GM12872 (cell line): ENCODE results near the gene LAMA5.

ENCODE experiments used
- TF ChIP-seq, protein P1 (sequence below): IDR thresholded peaks from 3 replicates; pipeline ENCODE4 v1.5.1; 2011; ENCODE audit warnings: low read depth, mild to moderate bottlenecking, low read length, moderate library complexity; ENCODE audit not compliant: insufficient read depth

Gene LAMA5

DNA sequence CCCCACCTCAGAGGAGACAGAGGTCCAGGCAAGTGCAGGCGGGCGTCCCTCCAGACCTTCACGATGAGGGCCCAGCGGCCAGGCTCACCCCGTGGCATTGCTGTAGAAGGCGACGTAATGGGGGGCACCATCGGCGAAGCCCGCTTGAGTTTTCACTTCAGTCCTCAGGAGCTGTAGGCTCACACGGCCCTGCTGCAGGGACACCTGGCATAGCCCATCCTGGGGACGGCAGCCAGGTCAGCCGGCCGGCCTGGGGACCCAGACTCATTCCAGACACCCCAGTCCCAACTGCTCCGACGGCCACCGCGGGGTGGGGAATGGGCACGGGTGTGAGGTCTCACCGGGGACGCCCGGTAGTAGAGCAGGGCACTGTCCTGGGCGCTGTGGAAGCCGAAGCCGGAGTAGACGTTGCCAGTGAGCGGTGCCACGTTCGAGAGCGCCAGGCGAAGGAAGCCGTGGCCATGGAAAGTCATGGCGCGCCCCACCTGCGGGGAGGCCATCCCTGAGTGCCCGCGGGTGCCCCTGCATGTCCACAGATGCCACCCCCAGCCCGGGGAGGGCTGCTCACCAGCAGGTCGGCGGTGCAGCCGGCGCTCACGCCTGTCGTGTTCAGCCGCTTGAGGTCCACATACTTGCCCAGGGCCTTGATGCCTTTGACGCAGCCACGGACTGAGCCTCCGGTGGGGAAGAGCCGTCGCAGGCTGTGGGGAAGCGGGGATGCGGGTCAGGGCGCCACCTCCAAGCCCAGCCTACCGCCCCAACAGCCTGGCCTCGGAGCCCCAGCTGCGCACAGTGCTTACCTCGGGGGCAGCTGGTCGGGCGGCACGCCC is 55.1 kb downstream of the LAMA5 start:
- TF ChIP-seq, protein P1, sequence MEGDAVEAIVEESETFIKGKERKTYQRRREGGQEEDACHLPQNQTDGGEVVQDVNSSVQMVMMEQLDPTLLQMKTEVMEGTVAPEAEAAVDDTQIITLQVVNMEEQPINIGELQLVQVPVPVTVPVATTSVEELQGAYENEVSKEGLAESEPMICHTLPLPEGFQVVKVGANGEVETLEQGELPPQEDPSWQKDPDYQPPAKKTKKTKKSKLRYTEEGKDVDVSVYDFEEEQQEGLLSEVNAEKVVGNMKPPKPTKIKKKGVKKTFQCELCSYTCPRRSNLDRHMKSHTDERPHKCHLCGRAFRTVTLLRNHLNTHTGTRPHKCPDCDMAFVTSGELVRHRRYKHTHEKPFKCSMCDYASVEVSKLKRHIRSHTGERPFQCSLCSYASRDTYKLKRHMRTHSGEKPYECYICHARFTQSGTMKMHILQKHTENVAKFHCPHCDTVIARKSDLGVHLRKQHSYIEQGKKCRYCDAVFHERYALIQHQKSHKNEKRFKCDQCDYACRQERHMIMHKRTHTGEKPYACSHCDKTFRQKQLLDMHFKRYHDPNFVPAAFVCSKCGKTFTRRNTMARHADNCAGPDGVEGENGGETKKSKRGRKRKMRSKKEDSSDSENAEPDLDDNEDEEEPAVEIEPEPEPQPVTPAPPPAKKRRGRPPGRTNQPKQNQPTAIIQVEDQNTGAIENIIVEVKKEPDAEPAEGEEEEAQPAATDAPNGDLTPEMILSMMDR, result no peak

DNA sequence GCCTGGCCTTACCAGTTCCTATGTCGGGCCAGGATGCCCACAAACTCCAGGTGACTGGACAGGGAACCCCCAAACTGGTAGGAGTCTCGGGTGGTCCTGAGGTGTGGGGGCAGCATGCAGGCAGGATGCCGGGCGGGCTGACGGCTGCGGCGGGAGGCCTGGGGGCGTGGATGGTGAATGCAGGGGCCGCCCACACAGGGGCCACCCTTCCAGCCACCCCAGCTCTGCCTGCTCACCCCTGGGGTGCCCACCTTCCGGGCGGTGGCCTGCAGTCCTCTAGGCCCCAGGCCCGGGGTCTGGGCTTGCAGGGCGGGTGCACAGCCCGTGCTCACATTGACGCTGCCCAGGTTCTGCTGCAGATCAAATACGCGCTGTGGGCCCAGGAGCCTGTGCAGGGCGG is 56.0 kb downstream of the LAMA5 start:
- TF ChIP-seq, protein P1, result no peak

DNA sequence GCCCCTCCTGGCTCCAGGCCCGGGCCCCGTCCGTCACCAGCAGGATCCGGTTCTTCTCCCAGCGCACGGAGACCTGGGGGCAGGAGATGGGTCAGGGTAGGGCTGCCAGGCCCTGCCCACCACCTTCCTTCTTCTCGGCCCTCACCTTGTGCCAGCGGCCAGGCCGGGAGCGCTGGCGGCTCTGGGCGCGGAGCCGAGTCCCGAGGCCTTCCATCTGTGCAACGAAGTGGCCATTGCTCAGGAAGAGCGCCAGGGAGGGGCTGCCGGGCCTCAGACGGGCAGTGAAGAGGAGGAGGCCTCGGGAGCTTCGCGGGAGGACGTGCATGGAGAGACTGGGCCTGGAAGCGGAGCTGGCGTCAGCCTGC is 56.4 kb downstream of the LAMA5 start:
- TF ChIP-seq, protein P1, result no peak

DNA sequence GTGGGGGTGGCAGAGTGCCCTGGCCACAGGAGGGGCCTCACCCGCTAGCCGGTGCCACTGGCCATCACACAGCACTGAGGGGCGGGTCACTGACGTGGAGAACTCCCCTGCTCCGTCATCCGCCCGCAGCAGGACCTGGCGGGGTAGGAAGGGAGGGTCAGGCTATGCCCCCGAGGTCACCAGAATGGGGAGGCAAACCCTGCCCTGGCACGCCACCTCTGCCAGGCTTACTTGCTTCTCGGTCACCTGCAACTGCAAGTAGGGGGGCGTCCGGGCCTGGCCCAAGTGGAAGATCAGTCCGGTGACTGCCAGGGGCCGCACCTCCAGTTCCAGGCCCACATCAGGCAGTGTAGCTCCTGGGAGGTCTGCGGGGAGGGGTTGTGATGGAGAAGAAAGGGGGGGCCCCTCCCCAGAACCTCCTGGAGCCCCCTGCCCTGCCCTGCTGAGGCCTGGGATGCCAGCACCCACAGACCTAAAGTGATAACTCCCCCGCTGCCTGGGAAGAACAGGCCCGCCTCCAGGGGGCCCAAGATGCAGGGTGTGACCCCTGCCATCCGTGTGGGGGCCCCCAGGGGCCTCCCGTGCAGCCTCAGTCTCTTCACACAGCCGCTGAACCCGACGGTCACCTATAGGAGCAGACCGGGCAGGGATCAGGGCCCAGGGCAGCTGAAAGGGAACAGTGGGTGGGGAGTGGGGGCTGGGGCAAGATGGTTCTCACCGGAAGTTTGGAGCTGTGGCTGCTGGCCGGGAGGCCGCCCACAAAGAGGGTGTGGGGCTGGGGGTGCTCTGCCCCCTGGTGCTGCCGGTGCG is 57.0 kb downstream of the LAMA5 start:
- TF ChIP-seq, protein P1, result no peak

DNA sequence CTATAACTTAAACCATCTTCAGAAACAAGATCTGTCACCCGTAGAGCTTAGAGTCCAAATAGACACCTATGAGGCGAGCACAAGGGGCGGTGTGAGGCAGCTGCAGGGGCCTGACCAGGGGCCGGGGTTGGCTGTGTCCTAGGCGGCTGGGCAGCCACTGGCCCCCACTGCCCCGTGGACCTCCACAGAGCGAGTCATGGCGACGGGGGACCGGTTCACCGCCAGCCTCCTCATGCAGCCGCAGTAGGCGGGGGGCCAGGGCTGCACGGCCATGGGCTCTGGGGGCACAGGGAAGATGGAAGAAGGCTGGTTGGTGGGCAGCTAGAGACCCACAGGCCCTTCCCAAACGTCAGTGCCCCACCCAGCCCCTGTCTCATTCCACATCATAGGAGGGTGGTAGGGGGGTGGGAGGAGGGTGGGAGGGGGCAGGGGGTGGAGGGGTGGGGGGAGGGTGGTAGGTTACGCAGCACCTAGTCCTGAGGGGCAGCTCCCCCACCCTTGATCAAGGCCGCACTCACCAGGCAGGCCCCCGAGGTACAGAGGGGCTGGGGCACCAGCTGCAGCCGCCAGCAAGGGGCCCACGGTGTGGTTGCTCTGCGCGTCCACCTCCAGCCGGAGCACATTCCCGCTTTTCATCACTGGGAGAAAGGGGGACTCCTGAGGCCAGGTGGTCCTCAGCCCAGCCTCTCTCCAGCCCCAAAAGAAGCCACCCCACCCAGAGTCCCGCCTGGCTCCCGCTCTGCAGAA is 57.7 kb downstream of the LAMA5 start:
- TF ChIP-seq, protein P1, result no peak

DNA sequence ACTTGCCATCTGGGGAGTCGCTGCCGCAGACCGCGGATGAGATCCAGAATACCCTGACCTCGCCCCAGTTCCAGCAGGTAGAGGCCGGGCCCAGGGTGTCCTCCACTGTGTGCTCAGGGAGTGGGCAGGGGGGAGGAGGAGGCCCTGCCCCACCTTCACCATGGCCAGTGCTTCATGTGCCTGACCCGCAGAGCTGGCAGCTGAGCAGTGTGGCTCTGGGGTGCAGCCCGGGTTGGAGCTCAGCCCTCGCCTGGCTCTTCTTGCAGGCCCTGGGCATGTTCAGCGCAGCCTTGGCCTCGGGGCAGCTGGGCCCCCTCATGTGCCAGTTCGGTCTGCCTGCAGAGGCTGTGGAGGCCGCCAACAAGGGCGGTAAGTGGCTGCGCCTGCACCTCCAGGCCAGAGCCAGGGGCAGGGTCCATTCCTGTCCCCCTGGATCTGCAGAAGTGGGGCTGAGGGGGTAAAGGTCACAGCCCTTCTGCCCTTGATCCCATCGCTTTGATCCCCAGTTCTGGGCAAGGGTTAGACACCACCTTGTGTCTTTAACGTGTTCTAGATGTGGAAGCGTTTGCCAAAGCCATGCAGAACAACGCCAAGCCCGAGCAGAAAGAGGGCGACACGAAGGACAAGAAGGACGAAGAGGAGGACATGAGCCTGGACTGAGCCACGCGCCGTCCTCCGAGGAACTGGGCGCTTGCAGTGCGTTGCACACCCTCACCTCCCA is 58.9 kb downstream of the LAMA5 start:
- TF ChIP-seq, protein P1, result no peak
